GM19468 (cell line): Measurements from ENCODE around the gene PTRH1.

Source experiments
- ATAC-seq: cut with Tn5 transposase; IDR thresholded peaks from one replicate; pipeline ENCODE4 v1.9.1; 2021; ENCODE audit warnings: mild to moderate bottlenecking, moderate library complexity, moderate number of reproducible peaks; ENCODE audit not compliant: unreplicated experiment; ENCODE audit errors: extremely low read depth

Gene PTRH1

GRCh38 chr9:127742435-127743088 lies 27.1 kb upstream of the PTRH1 start:
- no peak for ATAC-seq

DNA sequence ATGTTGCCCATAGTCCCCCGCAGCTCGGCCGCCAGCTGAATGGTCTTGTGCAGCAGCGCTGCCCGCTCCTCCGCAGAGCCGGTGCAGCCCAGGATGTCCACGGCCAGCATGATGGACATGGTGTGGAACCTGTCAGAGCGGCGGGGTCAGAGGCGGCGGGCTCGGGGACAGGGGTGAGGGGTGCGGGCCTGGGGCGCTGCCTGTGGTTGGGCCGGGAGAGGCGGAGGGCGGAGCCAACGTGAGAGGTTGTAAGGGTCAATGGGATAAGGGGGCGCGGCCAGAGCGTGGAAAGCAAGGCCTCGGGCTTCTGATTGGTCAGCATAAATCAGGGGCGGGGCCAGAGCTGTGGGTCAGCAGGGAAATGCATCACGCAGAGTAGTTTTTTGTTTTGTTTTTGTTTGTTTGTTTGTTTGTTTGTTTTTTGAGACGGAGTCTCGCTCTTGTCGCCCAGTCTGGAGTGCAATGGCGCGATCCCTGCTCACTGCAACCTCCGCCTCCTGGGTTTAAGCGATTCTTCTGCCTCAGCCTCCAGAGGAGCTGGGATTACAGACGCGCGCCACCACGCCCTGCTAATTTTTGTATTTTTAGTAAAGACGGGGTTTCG lies 26.5 kb upstream of the PTRH1 start:
- ATAC-seq, result no peak

DNA sequence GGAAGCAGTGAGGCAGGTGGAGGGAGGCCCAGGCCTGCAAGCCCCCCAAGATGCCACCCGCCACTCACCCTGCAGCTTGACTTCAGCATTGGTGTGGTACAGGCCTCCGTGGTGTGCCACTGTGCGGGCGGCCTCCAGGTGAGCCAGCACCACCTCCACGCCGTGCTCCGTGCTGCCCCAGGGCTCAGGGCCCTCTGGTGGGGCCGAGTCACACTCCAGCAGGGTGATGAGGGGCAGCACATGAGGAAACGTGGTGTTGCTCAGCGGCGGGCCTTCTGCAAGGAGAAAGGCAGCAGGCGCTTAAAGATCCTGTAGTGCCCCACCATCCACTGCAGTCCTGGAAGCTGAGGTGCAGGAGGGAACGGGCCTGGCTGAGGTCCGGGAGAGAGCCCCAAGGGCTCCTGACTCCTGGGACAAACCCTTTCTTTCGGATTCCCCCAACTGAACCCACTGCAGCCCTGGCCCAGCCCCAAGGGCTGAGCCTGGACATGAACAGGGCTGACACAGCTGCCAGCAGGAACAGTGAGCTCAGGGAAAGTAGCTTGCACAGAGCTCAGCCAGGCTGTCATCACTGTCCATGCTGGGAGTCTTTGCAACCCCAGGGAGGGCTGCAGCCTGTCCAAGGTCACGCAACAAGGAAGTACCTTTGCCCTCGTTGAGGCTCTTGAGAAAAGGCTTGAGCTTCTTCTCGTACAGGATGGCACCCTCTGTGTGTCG lies 24.3 kb upstream of the PTRH1 start:
- ATAC-seq, result no peak

DNA sequence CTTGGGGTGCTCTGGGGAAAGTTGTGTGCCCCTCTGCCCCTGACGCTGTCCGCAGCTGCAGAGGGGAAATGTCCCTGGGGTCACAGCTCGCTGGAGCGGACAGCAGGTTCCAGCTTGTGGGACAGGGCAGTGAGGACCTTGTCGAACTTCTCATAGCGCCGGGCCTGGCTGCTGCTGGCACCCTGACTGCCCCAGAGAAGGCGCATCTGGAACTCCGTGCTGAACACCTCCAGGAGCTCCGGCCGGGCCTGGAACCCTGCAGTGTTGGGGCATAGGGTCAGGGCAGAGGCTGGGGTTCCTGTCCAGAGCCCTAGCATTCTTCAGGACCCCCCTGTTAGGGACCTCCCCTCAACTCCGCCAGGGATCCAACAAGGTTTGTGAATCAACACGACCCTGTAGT lies 23.2 kb upstream of the PTRH1 start:
- ATAC-seq, result no peak

DNA sequence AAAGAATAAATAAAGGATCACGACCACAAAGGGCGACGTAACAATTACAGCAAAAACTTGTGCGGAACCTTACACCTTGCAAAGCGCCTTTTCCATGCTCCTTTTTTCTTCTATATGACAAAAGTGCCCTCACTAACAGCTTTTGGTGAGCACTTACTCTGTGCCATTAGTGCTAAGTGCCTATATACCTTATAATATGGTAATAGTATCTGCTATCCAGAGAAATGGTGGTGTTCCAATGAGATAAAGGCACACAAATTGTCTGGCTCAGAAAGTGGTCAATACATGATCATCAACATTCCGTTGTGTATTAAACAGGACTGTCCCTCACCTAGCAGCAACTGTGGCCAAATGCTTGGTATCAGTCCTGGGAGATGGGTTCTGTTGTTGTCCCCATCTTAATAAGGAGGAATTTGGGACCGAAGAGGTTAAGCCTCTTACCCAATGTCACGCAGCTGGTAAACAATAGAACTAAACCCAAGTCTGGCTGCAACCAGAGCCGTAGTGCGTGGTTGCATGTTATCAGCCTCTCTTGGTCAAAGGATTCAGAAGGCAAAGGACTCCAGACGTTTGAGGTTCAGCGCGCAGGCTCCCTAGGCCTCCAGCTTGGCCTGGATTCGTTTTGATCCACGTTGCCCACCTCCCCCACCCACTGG lies 20.2 kb upstream of the PTRH1 start:
- ATAC-seq, result no peak

- ATAC-seq, result peak; percentile 76
Observed at GRCh38 chr9:127734747-127735529, 19.5 kb upstream of the PTRH1 start, which contains the start of gene TOR2A. Gene TOR2A, minus strand, starts transcription at chr9:127735294. Its CDS starts 24 bp downstream, at chr9:127735270.

GRCh38 chr9:127734247-127734746 lies 18.8 kb upstream of the PTRH1 start:
- no peak for ATAC-seq

DNA sequence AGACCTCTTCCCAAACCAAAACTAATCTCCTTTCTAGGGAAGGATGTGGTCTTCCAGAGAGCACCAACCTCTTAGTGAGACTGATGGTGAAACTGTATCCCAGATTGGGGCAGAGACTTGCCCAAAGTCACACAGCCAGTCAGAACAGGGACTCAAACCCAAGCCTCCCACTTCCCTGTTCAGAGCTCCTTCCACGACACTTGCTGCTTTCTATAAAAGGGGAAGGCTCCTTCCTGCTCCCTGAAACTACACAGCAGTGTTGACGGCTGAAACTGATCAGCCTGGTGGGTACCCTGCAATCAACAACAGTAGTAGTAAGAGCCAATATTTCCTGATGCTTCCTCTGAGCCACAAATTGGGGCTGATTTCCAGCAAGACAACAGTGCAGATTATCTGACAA lies 18.2 kb upstream of the PTRH1 start:
- ATAC-seq, result no peak

DNA sequence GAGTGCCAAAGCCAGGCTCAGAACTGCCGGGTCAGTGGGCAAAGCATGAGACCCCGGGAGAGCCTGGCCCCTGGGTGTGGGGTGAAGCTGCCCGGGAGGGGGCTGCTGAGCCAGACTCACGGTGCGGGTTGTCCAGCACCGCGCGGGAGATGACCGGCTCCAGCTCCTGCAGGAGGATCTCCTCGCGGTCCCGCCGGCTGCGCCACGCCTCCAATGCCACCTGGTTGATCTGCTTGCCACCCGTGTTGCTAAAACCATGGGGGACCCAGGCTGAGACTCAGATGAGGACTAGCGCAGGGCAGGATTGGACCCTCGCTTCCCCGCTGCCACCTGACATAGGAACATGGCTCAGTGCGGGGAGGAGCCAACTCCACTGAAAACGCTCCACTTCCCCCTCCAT lies 17.0 kb upstream of the PTRH1 start:
- ATAC-seq, result no peak

DNA sequence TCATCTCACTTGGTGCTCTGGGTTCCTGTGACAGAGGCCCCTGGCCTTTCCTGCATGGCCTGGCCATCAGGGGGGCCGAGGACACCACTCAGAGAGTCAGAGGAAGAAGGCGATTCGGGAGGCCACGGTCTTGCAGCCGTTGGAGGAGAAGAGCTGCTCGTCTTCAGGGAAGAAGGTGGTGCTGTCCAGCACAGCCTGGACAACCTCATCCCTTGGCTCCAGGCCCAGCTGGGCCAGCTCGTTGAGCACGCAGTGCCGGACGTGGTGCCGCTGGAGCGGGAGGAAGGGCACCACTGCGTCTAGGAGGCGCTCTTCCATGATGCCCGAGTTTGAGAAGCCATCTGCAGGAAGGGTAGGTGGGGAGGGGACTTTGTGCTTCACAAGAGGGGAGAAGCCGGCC lies 16.5 kb upstream of the PTRH1 start:
- ATAC-seq, result no peak

DNA sequence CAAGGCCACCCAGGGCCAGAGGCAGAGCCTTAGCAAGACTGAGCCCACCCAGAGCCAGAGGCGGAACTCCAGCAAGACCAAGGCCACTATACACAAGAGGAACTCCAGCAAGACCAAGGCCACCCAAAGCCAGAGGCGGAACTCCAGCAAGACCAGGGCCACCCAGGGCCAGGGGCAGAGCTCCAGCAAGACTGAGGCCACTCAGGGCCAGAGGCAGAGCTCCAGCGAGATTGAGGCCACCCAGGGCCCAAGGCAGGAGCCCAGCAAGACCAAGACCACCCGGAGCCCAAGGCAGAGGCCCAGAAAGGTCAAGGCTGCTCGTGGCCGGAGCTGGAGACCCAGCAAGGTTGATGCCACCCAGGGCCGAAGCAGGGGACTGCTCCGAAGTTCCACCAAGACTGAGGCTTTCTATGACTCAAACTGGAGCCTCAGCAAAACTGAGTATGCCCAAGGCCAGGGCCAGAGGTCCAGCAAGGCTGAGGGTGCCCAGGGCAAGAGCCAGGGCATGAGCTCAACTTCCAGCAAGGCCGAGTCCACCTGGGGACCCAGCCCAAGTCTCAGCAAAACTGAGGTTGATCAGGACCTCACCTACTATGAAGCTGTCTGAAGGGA lies 15.4 kb upstream of the PTRH1 start:
- no peak for ATAC-seq

DNA sequence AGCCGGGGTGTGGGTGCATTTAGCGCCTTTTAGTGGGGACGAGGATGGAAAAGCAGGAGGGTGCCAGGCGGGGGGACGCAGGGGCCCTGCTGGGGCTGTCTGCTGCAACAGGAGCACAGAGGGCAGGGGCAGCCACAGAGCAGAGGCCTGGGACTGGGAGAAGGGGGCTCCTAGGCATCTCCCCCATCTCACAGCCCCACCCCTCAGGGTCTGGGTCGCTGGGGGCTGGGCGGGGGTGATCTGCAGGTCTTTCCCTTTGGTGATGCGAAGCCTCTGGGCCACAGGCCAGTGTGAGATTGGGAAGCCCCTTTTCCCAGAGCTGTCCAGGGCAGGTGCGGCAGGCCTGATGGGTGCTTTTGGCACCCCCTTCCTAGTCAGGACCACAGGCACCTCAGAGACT lies 14.8 kb upstream of the PTRH1 start:
- ATAC-seq, result no peak

GRCh38 chr9:127729522-127730256 lies 14.2 kb upstream of the PTRH1 start:
- no peak for ATAC-seq

DNA sequence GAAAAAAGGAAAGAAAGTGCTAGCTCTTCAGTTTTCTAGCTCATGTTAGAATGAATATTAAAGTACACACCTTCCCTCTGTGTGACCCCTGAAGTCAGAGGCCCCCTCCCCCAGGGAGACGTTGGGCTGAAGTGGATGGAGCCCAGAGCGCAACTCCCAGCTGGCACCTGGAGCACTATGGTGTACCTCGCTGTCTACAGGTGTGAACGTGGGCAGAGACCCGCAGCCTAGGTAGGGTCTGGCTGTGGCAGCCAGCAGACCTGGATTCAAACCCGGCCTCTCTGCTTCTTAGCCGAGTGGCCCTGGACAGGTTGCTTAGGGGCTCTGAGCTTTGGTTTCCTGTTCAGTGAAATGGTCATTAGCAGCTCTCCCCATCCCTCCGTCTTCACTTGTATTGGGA lies 13.3 kb upstream of the PTRH1 start:
- no peak for ATAC-seq

DNA sequence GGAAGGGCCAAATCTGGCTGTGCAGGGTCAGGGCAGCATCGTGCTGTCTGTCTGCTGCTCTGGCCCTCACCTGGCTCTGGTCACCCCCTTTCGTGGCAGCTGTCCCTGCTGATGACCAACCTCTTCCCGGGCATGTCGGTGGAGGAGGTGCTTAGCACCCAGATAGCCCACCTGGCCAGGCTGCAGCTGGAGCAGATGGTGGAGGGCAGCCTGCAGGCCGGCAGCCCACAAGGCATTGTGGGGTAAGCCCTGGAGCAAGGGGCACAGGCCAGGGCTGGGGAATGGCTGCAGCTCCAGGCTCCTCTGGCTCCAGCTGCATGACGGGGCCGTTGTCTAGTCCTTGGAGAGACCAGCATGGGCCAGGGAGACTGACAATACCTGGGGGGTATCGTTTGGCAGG lies 11.4 kb upstream of the PTRH1 start:
- ATAC-seq, result no peak

DNA sequence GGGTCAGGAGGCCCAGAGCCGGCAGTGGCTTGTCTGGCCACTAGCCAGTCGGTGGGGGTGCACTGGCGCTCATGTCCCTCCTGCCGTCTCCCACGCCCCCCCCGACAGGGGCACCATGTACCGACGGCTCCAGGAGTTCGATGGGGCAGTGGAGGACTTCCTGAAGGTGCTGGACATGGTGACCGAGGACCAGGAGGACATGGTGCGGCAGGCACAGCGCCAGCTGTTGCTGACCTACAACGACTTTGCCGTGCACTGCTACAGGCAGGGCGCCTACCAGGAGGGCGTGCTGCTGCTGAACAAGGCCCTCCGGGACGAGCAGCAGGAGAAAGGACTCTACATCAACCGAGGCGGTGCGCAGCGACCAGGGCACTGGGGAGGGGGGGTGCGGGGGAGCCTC lies 8.5 kb upstream of the PTRH1 start:
- no peak for ATAC-seq

DNA sequence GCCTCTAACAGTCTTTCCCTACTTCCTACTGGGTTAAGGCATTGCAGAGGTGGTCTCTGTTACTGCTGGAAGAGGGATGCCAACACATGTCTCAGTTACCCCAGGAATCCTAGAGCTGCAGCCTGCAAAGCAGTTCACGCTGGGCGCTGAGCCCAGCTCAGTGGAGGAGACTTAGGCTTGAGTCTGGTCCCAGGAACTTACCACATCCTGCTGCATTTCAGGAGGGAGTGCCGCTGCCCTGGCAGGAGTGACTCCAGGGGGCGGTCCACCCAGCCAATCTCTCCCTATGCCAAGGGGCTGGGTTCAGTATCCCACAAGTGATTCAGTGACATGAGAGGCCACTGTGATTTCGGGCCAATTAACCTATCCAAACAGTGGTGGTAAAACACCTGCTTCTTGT lies 8.0 kb upstream of the PTRH1 start:
- no peak for ATAC-seq

- ATAC-seq, result no peak
Observed at GRCh38 chr9:127723013-127723412, 7.5 kb upstream of the PTRH1 start.
